GM12872 (cell line): Measurements from ENCODE around the gene UBE4B.

Experiments used
- TF ChIP-seq, protein P1 (sequence below): IDR thresholded peaks from 3 replicates; pipeline ENCODE4 v1.5.1; 2011; ENCODE audit warnings: low read depth, mild to moderate bottlenecking, low read length, moderate library complexity; ENCODE audit not compliant: insufficient read depth

The UBE4B gene

DNA sequence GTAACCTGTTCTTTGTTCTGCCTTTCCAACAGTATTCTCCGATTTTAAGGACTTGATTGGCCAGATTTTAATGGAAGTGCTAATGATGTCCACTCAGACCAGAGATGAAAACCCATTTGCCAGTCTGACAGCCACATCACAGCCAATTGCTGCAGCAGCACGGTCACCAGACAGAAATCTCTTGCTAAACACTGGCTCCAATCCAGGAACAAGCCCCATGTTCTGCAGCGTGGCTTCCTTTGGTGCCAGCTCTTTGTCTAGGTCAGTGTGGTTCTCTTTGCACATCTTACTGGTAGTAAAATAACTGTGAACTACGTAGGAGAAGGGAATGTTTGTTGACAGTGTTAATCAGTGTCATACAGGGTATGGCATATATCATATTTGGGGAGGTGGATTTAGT is 72.7 kb downstream of the UBE4B start:
- TF ChIP-seq, protein P1, sequence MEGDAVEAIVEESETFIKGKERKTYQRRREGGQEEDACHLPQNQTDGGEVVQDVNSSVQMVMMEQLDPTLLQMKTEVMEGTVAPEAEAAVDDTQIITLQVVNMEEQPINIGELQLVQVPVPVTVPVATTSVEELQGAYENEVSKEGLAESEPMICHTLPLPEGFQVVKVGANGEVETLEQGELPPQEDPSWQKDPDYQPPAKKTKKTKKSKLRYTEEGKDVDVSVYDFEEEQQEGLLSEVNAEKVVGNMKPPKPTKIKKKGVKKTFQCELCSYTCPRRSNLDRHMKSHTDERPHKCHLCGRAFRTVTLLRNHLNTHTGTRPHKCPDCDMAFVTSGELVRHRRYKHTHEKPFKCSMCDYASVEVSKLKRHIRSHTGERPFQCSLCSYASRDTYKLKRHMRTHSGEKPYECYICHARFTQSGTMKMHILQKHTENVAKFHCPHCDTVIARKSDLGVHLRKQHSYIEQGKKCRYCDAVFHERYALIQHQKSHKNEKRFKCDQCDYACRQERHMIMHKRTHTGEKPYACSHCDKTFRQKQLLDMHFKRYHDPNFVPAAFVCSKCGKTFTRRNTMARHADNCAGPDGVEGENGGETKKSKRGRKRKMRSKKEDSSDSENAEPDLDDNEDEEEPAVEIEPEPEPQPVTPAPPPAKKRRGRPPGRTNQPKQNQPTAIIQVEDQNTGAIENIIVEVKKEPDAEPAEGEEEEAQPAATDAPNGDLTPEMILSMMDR: no peak

DNA sequence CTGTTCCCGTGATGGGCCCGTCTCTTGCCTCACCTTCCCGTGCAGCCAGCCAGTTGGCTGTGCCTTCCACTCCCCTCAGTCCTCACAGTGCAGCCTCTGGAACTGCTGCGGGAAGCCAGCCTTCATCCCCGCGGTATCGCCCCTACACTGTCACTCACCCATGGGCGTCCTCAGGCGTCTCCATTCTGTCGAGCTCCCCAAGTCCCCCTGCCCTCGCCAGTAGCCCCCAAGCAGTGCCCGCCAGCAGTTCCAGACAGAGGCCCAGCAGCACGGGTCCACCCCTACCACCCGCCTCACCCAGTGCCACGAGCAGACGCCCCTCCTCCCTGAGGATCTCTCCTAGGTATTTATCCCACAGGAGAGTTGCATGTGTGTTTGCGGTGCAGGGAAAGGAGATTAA is 73.5 kb downstream of the UBE4B start:
- TF ChIP-seq, protein P1: no peak

DNA sequence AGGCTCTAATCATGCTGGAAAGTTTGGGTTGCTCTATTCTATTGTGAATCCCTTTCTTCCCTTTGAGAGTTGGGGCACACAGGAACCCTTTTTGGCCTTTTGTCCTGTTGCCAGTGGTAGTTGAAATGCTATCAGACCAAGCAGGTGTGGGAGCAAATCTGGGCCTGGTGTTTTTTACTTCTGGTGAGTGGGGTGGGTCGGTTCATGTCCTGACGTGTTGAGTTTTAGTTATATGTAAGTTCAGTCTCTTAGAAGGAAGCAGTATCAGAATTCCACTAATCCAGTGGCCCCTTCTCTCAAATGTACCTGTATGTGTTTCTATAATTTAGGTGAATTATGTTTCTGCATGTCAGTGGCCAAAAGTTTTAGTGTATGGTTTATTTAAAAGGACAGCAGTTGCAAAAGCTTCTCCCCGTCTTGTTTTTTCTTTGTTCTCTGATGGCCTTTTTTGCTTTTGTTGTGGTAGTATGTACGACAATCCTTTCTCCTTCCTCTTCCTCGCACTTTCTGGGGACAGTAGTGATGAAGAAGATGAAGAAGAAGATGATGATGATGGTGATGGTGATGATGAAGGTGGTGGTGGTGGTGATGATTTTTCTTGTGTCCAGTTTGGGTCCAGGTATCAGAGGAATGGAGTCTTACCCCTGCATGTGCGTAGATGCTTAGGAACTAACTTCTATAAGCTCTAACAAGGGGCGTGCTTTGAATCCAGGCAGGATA is 74.2 kb downstream of the UBE4B start:
- TF ChIP-seq, protein P1: no peak

DNA sequence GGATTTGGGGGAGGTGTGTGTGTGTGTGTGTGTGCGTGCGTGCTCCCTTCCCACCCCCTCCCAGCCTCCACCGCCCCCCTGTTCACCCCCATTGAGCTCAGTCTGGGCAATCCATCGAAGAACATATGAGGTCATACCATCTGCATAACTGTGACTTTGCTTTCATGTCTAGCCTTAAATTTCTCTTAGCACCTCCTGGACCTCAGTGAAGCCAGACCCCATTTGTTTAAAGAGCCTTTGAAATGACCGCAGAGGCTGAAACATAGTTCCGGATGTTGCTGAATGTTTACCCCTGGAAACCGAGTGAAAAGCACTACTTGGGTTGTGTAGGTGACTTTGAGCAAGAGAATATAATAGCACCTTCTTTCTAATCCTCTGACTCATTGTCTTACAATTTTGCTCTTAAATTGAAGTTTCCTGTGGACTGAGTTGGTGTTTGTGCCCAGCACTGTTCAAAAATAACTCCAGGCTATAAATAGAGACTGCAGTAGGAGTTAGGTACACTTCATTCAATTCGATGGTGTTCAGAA is 75.4 kb downstream of the UBE4B start:
- TF ChIP-seq, protein P1: no peak

DNA sequence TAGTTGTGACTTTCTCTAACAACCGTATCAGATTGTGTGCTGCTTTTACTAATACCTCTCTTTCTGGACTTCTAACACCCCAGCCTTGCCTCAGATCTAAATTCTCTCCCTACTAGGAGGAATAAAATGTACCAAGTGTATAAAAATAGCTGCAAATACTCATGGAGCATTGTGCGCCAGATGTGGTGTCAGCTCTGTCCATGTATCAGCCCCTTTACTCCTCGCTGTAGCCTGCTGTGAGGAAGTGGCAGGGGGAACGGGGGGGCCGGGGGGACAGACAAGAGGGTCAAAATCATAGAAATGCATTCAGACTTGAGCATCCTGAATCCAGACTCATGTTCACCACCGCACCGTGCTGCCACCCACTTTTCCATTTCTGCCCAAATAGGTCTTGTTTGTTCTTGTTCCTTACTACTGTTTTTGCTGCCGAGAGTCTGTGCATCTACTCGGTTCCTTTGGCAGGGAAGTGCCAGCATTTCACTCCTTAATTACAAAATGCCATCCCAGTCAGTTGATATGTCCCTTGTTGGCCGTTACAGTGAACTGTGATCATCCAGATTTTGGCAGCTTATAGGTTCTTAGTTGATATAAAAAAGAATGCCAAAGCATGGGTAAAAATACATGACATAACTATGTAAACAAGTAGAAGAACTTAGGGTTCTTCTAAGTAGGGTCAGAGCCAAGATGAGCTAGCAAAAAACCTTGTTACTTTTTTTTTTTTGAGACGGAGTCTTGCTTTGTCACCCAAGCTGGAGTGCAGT is 76.4 kb downstream of the UBE4B start:
- TF ChIP-seq, protein P1: no peak

DNA sequence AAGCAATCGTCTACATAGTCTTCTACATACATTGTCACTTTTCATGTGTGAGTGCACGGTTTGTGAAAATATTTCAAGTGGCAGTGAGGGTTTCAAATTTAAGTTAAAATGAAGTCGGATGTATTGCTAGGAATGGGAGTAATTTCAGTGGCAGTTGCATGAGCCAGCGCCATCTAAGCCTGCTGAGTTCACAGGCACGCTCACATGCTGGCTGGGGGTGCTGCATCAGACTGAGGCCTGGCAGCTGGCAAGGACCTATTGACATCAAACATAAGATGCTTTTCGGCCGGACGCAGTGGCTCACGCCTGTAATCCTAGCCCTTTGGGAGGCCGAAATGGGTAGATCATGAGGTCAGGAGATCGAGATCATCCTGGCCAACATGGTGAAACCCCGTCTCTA is 80.7 kb downstream of the UBE4B start:
- TF ChIP-seq, protein P1: no peak

DNA sequence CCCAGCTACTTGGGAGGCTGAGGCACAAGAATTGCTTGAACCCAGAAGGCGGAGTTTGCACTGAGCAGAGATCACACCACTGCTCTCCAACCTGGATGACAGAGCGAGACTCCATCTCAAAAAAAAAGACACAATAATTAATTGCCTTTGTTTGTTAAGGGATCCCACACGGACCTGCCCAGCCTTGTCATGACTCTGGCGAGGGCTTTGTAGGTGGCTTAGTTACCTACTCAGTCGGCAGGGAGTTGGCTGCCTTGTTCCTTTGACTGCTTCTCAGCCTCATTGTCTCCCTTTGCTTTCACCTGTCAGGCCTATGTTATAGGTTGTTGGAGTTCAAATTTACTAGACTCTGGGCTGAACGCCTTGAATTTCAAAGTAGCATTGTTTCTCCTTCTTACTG is 82.0 kb downstream of the UBE4B start:
- TF ChIP-seq, protein P1: no peak
